Karpas-422 (cell line): ENCODE measurements around the gene CDC42EP2. TPM values are rescaled to one million over a fixed set of nuclear protein-coding genes. Genes with fewer than 3 reads are reported as not detected.

Experiments used
- DNase-seq: peaks from one replicate; pipeline ENCODE4 v3.0.0-alpha.2; 2015
- H2AFZ ChIP-seq: fragments of 200-600 bp; sonication (generic); 2 replicates; pipeline ENCODE4 v1.6.1; 2014; ENCODE audit warnings: antibody characterized with exemption, low read length, mixed read lengths
- H3K27ac ChIP-seq: fragments of 200-600 bp; sonication (generic); 2 replicates; pipeline ENCODE4 v1.5.1; 2014; ENCODE audit warnings: mild to moderate bottlenecking, low read length, moderate library complexity
- H3K27me3 ChIP-seq: fragments of 200-600 bp; sonication (generic); 2 replicates; pipeline ENCODE4 v1.6.1; 2014; ENCODE audit warnings: low read length, mixed read lengths
- H3K36me3 ChIP-seq: fragments of 200-600 bp; sonication (generic); 2 replicates; pipeline ENCODE4 v1.6.1; 2014; ENCODE audit warnings: low read length, mixed read lengths; ENCODE audit not compliant: insufficient read depth
- H3K4me1 ChIP-seq: fragments of 200-600 bp; sonication (generic); 2 replicates; pipeline ENCODE4 v1.6.1; 2014; ENCODE audit warnings: mild to moderate bottlenecking, low read length, mixed read lengths
- H3K4me2 ChIP-seq: fragments of 200-600 bp; sonication (generic); 2 replicates; pipeline ENCODE4 v1.6.1; 2014; ENCODE audit warnings: low read length, low read depth, mild to moderate bottlenecking; ENCODE audit not compliant: poor library complexity, severe bottlenecking
- H3K4me3 ChIP-seq: fragments of 200-600 bp; sonication (generic); 2 replicates; pipeline ENCODE4 v1.5.1; 2014; ENCODE audit warnings: mild to moderate bottlenecking, antibody characterized with exemption, low read length, mixed read lengths
- H3K79me2 ChIP-seq: fragments of 200-600 bp; sonication (generic); 2 replicates; pipeline ENCODE4 v1.6.1; 2014; ENCODE audit warnings: mild to moderate bottlenecking, low read length, mixed read lengths
- H3K9ac ChIP-seq: fragments of 200-600 bp; sonication (generic); 2 replicates; pipeline ENCODE4 v1.6.0; 2014; ENCODE audit warnings: low read length
- H3K9me2 ChIP-seq: fragments of 200-600 bp; sonication (generic), shearing (Covaris generic); replicated peaks from 2 replicates; pipeline ENCODE4 v1.6.0; 2014; ENCODE audit warnings: mild to moderate bottlenecking, low read length, moderate library complexity; ENCODE audit not compliant: insufficient read depth
- H3K9me3 ChIP-seq: fragments of 300-700, 200-600 bp; sonication (generic); 2 replicates; pipeline ENCODE4 v1.6.1; 2014; ENCODE audit warnings: low read length, mixed read lengths
- H4K20me1 ChIP-seq: fragments of 200-600 bp; sonication (generic); 2 replicates; pipeline ENCODE4 v1.6.1; 2014; ENCODE audit warnings: mild to moderate bottlenecking, antibody characterized with exemption, low read length, low read depth; ENCODE audit not compliant: insufficient read depth
- total RNA-seq: library from RNA; depleted of rRNA; stranded (reverse); fragments of >200 nt; shearing (Covaris generic); gene quantifications from 2 replicates; pipeline ENCODE4 v1.2.3, GENCODE V29; 2014; ENCODE audit warnings: low replicate concordance

CDC42EP2 gene
- total RNA-seq, 1 experiment from 2014 or later: 2.6 TPM

- H3K79me2 ChIP-seq: no peaks in the 10 kb centered on the region
- no peaks in the 10 kb centered on the region for H4K20me1 ChIP-seq
- H3K9me2 ChIP-seq: no peaks in the 10 kb centered on the region
- H3K27ac ChIP-seq: no peak overlapping the region
- no peaks in the 10 kb centered on the region for H3K4me1 ChIP-seq
- no peak overlapping the region for H3K4me2 ChIP-seq
- H3K4me3 ChIP-seq: no peak overlapping the region
- no peaks in the 10 kb centered on the region for H3K9me3 ChIP-seq
- no peak overlapping the region for H2AFZ ChIP-seq
- no peaks in the 10 kb centered on the region for H3K27me3 ChIP-seq
- DNase-seq: no peak
- peaks cover 51% of the 10 kb centered on the region for H3K36me3 ChIP-seq
- H3K9ac ChIP-seq: no peak overlapping the region
These were observed 20.7 kb upstream of the CDC42EP2 start for GRCh38 chr11:65293909-65294381.

DNA sequence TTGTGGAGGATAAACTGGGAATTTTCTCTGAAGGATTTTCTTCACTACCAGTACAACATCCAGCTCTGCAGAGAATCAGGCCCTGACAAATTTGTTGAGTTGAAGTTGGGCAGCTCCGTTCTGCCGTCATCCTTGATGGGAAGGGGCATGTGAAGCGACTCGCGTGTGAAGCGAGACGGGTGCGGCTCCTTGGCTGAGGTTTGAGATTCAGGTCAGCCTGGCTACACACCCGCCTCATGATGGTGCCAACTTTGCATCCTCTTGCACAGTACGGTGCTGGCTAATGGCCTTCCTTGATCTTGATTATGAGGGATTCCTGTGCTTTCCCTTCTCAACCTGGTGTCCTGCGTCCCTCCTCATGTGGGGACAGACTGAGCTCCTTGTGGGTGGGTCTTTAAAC, 19.7 kb upstream of the CDC42EP2 start:
- Histone ChIP-seq H2AFZ (no peak overlapping the region), H3K9ac (no peak overlapping the region), H3K36me3 (peaks cover 43% of the 10 kb centered on the region), H3K9me2 (no peaks in the 10 kb centered on the region), H3K27me3 (no peaks in the 10 kb centered on the region), H3K4me1 (no peaks in the 10 kb centered on the region), H3K9me3 (no peaks in the 10 kb centered on the region), H3K27ac (no peak overlapping the region), H3K79me2 (no peaks in the 10 kb centered on the region), H3K4me2 (no peak overlapping the region), H4K20me1 (no peaks in the 10 kb centered on the region), H3K4me3 (no peak overlapping the region)
- DNase-seq: no peak

DNA sequence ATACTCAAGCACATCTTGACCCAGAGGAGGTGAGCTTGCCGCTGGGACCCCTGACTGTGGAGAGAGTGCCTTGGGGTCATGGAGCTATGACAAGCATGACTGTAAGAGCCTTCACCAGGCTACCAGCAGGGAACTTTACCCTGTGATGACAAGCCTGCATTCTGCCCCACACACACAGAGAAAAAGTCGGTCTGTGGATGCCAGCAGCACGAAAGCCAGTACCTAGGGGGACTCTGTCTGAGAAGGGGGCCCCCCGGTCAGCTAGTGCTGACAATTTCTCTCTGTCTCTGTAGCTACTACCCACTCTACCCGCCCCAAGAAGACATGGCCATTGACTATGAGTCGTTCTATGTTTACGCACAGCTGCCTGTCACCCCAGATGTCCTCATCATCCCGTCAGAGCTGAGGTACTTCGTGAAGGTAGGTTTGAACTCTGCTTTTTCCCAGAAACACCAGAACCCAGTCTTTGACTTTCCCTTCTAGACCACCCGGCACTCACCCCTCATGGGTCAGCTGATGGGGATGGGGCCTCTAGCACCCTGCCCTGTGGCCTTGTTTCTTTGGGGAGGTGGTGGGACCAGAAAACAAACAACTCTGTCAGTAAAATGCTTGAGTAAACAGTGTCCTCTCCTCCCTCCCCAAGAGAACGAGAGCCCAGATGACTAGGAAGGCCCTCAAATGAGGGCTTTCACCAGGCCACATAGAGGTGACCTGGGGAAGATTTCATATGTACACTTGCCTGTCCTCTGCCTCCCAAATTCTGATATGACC, 18.9 kb upstream of the CDC42EP2 start:
- H2AFZ ChIP-seq: no peak overlapping the region

DNA sequence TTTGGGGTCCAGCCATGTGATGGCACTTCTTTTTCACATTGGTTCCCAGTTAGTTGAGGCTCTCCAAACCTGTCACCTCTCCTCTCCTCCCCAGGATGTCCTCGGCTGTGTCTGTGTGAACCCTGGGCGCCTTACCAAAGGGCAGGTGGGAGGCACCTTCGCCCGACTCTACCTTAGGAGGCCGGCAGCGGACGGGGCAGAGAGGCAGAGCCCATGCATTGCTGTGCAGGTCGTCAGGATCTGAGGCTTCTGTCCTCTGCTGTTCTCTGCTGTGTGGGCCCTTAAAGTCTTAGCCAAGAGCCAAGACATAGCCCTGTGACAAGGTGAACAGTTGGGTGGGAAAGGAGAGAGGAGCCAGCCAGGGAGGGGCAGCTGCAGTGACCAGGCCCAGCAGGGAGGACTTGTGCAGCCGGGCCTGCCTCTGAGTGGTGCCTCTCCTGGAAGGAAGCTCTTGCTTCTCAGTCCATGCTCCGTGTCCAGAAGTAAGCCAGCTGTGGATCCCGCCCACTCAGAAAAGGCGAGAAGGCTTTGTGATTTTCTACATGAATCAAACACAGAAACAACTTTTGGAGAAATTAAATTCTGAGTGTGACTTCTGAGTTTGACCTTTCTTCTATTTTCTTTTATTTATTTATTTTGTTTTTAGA, 17.5 kb upstream of the CDC42EP2 start:
- H3K4me3 ChIP-seq: no peak overlapping the region
- DNase-seq: no peak
- H3K9me2 ChIP-seq: no peaks in the 10 kb centered on the region
- no peak overlapping the region for H3K27ac ChIP-seq
- H3K9ac ChIP-seq: no peak overlapping the region
- H3K79me2 ChIP-seq: no peaks in the 10 kb centered on the region
- H3K36me3 ChIP-seq: peaks cover 30% of the 10 kb centered on the region
- H3K4me1 ChIP-seq: no peaks in the 10 kb centered on the region
- no peak overlapping the region for H2AFZ ChIP-seq
- no peaks in the 10 kb centered on the region for H3K27me3 ChIP-seq
- H3K9me3 ChIP-seq: no peaks in the 10 kb centered on the region
- no peak overlapping the region for H3K4me2 ChIP-seq
- H4K20me1 ChIP-seq: no peaks in the 10 kb centered on the region

More for the DNA sequence above, 18.9 kb upstream of the CDC42EP2 start:
- Histone ChIP-seq H3K36me3 (peaks cover 39% of the 10 kb centered on the region), H3K79me2 (no peaks in the 10 kb centered on the region), H3K9me3 (no peaks in the 10 kb centered on the region), H3K4me2 (no peak overlapping the region), H3K4me3 (no peak overlapping the region), H3K9me2 (no peaks in the 10 kb centered on the region), H3K9ac (no peak overlapping the region), H3K4me1 (no peaks in the 10 kb centered on the region), H3K27ac (no peak overlapping the region), H3K27me3 (no peaks in the 10 kb centered on the region), H4K20me1 (no peaks in the 10 kb centered on the region)
- DNase-seq: no peak

DNA sequence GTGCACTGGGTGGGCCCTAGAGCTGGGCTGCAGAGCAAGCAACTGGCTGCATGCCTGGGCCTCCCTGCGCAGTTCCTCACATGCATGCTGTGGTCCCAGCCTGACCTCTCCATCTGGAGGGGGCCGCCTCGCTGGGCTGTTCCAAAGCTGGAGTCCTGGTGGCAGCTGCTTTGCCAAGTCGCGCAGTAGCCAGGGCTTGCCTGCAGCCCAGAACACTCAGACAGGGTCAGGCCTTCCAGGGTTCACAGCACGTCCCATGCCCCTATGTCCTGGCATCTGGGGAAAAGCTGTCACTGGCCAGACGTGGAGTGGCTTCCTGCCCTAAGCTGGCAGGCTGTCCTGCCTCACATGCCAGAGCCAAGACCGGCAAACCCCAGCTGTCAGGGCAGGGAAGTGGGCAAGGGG, 16.5 kb upstream of the CDC42EP2 start:
- H3K4me3 ChIP-seq: no peak overlapping the region
- H3K27me3 ChIP-seq: no peaks in the 10 kb centered on the region
- no peaks in the 10 kb centered on the region for H4K20me1 ChIP-seq
- no peak overlapping the region for H2AFZ ChIP-seq
- H3K4me2 ChIP-seq: no peak overlapping the region
- no peak for DNase-seq
- H3K27ac ChIP-seq: no peak overlapping the region
- no peak overlapping the region for H3K9ac ChIP-seq
- H3K36me3 ChIP-seq: peaks cover 30% of the 10 kb centered on the region
- H3K9me3 ChIP-seq: no peaks in the 10 kb centered on the region
- H3K79me2 ChIP-seq: no peaks in the 10 kb centered on the region
- no peaks in the 10 kb centered on the region for H3K4me1 ChIP-seq
- H3K9me2 ChIP-seq: no peaks in the 10 kb centered on the region

DNA sequence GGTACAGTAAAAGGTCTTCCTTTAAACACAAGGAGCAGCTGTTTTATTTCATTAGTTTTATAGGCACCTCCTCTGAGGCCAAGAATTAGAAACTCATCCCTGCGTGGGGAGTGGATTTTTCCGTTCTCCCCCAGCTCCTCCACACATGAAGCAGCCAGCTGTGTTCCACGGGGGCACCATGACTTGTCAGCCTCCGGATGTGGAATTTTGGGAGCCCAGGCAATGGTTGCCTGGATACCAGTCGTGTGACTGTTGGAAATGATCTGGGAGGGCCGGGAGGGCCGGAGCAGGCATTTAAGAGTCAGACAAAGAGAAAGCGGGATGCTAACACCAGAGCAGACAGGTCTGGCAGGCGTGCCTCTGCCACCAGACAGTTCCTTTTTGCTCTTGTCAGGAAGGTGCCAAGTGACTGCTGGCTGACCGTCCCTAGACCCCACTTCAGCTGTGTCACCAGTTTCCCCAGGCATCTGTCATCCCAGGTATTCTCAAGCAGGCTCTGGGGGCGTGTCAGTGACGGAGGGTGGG, 15.9 kb upstream of the CDC42EP2 start:
- no peak overlapping the region for H2AFZ ChIP-seq
- no peaks in the 10 kb centered on the region for H4K20me1 ChIP-seq
- H3K79me2 ChIP-seq: no peaks in the 10 kb centered on the region
- peaks cover 30% of the 10 kb centered on the region for H3K36me3 ChIP-seq
- no peaks in the 10 kb centered on the region for H3K27me3 ChIP-seq
- no peak overlapping the region for H3K4me2 ChIP-seq
- H3K9me3 ChIP-seq: no peaks in the 10 kb centered on the region
- no peaks in the 10 kb centered on the region for H3K9me2 ChIP-seq
- no peak overlapping the region for H3K4me3 ChIP-seq
- H3K27ac ChIP-seq: no peak overlapping the region
- H3K9ac ChIP-seq: no peak overlapping the region
- no peak for DNase-seq
- H3K4me1 ChIP-seq: no peaks in the 10 kb centered on the region

GRCh38 chr11:65300621-65301275, 13.9 kb upstream of the CDC42EP2 start:
- Histone ChIP-seq H3K9me3 (no peaks in the 10 kb centered on the region), H3K9me2 (no peaks in the 10 kb centered on the region), H3K27ac (no peak overlapping the region), H3K36me3 (peaks cover 10% of the 10 kb centered on the region), H3K4me3 (no peak overlapping the region), H3K27me3 (no peaks in the 10 kb centered on the region), H3K79me2 (no peaks in the 10 kb centered on the region), H3K4me1 (no peaks in the 10 kb centered on the region), H3K4me2 (no peak overlapping the region), H2AFZ (no peak overlapping the region), H4K20me1 (no peaks in the 10 kb centered on the region), H3K9ac (no peak overlapping the region)
- DNase-seq: no peak
